Measurements from ENCODE around the gene RAP1B.

Gene RAP1B

GRCh38 chr12:68699486-68699885 lies 88.8 kb downstream of the RAP1B start:
- no peak for DNase-seq (ENCODE audit: low read depth)
